Liver (tissue), 3 donors: ENCODE measurements around the gene PCDHB6.
"Not testable (repeated sequence)": the region's sequence is repeated elsewhere in the genome, so short reads cannot be mapped to it uniquely, and the experiment has no call there.

ENCODE experiments used
- ATF3 ChIP-seq: IDR thresholded peaks from 2 replicates; pipeline ENCODE4 v1.6.1; 2016; ENCODE audit warnings: antibody characterized with exemption
- CTCF ChIP-seq: fragments of 150-350 bp; IDR thresholded peaks from 2 replicates; pipeline ENCODE4 v1.5.1; 2017; ENCODE audit warnings: improper control_type of control experiment, low read depth, low read length; ENCODE audit not compliant: missing input control
- EGR1 ChIP-seq, 2 donors: IDR thresholded peaks; 2 replicates each; pipeline ENCODE4 v1.6.1; 2016 to 2018; ENCODE audit warnings: antibody characterized with exemption in 2 of 2, low read depth in 2 of 2
- JUND ChIP-seq, 2 donors: IDR thresholded peaks; 2 replicates each; pipeline ENCODE4 v1.6.1; 2016; ENCODE audit warnings: antibody characterized with exemption in 2 of 2
- NR2F2 ChIP-seq: IDR thresholded peaks from 2 replicates; pipeline ENCODE4 v1.6.1; 2016; ENCODE audit warnings: antibody characterized with exemption
- RAD21 ChIP-seq, 2 donors: IDR thresholded peaks; 2 replicates each; pipeline ENCODE4 v1.6.1; 2016; ENCODE audit warnings: antibody characterized with exemption in 2 of 2, mild to moderate bottlenecking in 2 of 2
- REST ChIP-seq: IDR thresholded peaks from 2 replicates; pipeline ENCODE4 v1.6.1; 2016; ENCODE audit warnings: antibody characterized with exemption, mild to moderate bottlenecking
- RXRA ChIP-seq, 2 donors: IDR thresholded peaks; 2 replicates each; pipeline ENCODE4 v1.6.1; 2017 to 2018; ENCODE audit warnings: antibody characterized with exemption in 2 of 2, mild to moderate bottlenecking in 1 of 2
- SP1 ChIP-seq: IDR thresholded peaks from 2 replicates; pipeline ENCODE4 v1.6.1; 2018; ENCODE audit warnings: antibody characterized with exemption, mild to moderate bottlenecking
- TAF1 ChIP-seq: conservative IDR thresholded peaks from 2 replicates; pipeline ENCODE4 v1.6.1; 2016; ENCODE audit warnings: antibody characterized with exemption, mild to moderate bottlenecking
- YY1 ChIP-seq: IDR thresholded peaks from 2 replicates; pipeline ENCODE4 v1.6.1; 2016; ENCODE audit warnings: antibody characterized with exemption, mild to moderate bottlenecking
- donor health status: healthy.
- donor health status: healthy.

- not testable (repeated sequence) for TF ChIP-seq REST; CTCF; YY1; SP1; ATF3; RAD21 (IDR thresholded peaks at IDR 0.05); JUND (IDR thresholded peaks at IDR 0.05); TAF1; RXRA (IDR thresholded peaks at IDR 0.05); EGR1 (IDR thresholded peaks at IDR 0.05; ENCODE audit: low read depth in 2 of 2); NR2F2
Measured at GRCh38 chr5:141151632-141152031, 1.8 kb downstream of the PCDHB6 start.
